ENCODE measurements around the gene C10orf71.

Gene C10orf71

DNA sequence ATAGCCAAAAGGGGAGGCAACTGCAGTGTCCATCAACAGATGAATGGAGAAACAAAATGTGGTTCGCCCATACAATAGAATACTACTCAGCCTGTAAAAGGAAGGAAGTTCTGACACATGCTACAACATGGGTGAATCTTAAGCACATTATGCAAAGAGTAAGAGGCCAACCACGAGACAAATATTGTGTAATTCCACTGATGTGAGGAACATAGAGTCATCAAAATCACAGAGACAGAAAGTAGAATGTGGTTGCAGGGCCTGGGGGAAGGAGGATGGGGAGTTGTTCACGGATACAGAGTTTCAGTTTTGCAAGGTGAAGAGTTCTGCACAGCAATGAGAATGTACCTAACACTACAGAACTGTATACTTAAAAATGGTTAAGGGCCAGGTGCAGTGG lies 13.7 kb upstream of the C10orf71 start:
- no peak overlapping the region for H3K4me3 ChIP-seq (ENCODE audit: low read length)
- TF ChIP-seq, protein P1, sequence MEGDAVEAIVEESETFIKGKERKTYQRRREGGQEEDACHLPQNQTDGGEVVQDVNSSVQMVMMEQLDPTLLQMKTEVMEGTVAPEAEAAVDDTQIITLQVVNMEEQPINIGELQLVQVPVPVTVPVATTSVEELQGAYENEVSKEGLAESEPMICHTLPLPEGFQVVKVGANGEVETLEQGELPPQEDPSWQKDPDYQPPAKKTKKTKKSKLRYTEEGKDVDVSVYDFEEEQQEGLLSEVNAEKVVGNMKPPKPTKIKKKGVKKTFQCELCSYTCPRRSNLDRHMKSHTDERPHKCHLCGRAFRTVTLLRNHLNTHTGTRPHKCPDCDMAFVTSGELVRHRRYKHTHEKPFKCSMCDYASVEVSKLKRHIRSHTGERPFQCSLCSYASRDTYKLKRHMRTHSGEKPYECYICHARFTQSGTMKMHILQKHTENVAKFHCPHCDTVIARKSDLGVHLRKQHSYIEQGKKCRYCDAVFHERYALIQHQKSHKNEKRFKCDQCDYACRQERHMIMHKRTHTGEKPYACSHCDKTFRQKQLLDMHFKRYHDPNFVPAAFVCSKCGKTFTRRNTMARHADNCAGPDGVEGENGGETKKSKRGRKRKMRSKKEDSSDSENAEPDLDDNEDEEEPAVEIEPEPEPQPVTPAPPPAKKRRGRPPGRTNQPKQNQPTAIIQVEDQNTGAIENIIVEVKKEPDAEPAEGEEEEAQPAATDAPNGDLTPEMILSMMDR (IDR thresholded peaks at IDR 0.05; ENCODE audit: insufficient read depth, low read depth, low read length, missing control alignments), result no peak
- peak; percentile 2 for DNase-seq (ENCODE audit: low read depth)

DNA sequence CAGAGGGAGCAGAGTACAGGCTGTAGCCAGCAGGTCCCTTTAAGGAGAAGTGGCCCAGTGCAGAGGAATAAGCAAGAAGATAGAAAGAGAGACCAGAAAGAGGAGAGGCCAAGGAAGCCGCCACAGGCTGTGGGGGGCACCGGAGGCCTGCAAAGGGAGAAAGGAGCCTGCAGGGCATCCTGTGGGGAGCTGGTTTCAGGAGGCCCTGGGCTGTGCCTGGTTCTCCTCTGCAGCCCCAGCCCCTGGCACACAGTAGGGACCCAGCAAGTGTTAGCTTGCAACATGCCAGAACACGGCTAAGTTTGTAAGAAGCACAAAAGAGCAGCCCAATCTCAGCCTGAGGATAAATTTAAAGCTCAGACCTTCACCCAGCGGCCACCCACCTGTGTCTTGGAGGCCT lies 12.3 kb upstream of the C10orf71 start:
- TF ChIP-seq, protein P1 (IDR thresholded peaks at IDR 0.05; ENCODE audit: insufficient read depth, low read depth, low read length, missing control alignments), result no peak
- no peak overlapping the region for H3K4me3 ChIP-seq (ENCODE audit: low read length)
- no peak for DNase-seq (ENCODE audit: low read depth)

DNA sequence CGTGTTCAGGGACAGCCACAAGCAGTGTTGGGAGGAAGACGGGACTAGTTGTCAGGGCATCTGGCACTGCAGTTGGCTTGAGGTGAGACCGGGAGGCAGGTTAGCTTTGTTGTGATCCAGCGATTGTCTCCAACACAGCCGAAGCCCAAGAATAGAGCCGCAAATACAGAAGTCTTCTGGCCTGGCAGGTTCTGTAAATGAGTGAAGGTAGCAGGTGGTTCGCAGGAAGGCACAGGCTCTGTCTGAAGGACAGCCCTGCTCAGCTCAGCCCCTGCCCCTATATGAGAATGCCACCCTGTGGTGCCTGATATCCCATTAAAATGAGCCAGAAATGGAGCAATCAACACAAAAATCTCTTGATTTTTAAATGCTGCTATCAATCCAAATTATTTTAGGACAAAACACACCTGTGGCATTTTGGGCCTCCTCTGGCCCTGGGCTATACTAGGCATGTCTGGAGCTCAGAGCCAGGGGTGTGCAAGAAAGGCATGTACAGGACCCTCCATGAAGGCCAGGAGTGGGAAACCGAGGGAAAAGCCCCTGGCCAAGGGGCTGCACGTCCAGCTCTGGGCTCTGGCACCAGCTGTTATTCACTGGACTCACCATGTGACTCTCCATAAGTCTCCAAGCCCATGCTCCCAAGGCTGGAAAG lies 11.2 kb upstream of the C10orf71 start:
- TF ChIP-seq, protein P1 (IDR thresholded peaks at IDR 0.05; ENCODE audit: insufficient read depth, low read depth, low read length, missing control alignments), result no peak
- H3K4me3 ChIP-seq (ENCODE audit: low read length), result no peak overlapping the region
- no peak for DNase-seq (ENCODE audit: low read depth)

DNA sequence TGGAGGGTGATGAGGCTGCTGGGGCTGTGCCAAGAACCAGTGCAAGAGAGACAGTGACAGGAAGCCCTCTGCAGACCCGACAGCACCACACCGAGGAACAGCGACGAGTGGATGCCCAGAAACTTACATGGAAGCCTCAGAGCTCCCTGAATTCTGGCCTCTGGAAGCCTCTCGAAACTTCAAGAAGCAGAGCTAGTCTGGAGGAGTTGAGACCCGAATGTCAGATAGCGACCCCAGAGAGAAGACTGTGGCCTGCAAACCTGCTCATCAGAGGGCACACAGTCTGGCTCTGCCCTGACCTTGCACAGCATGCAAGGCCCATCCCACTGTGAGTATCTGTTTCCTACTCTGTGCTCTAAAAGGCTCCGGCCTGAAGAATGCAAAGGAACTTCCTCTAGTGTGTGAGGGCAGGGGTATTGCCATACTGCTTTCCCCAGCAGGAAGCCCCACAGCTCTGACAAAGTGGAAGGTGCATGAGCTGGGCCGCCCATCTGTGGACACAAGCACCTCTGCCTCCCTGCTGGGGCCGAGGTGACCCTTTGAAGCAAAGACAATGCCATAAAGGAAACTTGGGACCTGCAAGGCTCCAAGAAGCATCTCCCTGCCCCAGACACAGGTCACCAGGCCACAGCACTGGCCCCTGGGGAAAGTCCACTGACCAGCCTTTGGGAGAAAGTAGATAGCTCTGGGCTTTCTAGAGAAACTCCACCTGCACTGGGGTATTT lies 10.5 kb upstream of the C10orf71 start:
- no peak for DNase-seq (ENCODE audit: low read depth)
- no peak overlapping the region for H3K4me3 ChIP-seq (ENCODE audit: low read length)
- TF ChIP-seq, protein P1 (IDR thresholded peaks at IDR 0.05; ENCODE audit: insufficient read depth, low read depth, low read length, missing control alignments), result no peak

DNA sequence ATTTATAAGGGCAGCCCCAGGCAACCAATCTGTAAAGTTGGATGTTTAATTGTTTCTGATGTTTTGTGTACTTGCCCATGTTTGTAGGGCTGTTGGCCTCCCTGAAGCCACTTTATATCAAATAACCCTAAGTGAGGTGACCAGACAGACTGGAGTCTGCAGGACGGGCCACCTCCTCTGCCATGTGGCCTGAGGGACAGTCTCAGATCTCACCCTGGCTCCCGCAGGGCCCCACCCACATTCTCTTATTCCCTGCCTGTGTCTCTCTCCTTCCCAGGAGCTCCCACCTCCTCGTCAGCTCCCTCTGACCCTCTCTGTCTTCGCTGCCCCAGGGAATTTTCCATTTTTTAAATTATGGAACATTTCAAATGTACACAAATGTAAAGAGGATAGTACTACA lies 9.5 kb upstream of the C10orf71 start:
- H3K4me3 ChIP-seq (ENCODE audit: low read length), result no peak overlapping the region

DNA sequence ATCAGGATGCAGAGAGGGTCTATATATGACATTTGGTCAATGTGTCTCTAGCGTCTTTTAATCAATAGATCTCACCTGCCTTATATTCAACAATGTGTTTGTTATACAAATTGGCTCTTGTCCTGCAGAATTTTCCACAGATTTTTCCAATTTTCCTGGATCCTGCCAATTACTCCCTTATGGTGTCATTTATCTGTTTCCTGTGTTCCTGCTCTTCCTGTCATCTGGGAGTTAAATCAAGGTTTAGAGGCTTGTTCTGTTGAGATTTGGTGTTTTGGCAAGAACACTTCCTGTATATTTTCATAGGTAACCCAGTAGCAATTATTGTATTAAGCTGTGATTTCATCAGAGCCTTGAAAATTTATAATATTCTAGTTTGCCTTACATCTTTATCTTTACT lies 8.8 kb upstream of the C10orf71 start:
- TF ChIP-seq, protein P1 (IDR thresholded peaks at IDR 0.05; ENCODE audit: insufficient read depth, low read depth, low read length, missing control alignments), result no peak
- no peak overlapping the region for H3K4me3 ChIP-seq (ENCODE audit: low read length)
- DNase-seq (ENCODE audit: low read depth), result no peak

More for the DNA sequence above, 9.5 kb upstream of the C10orf71 start:
- TF ChIP-seq, protein P1 (IDR thresholded peaks at IDR 0.05; ENCODE audit: insufficient read depth, low read depth, low read length, missing control alignments), result no peak
- DNase-seq (ENCODE audit: low read depth), result no peak
